NCI-H2029 (cell line): ENCODE measurements around the gene USP20.
"Not testable (repeated sequence)": the region's sequence is repeated elsewhere in the genome, so short reads cannot be mapped to it uniquely, and the experiment has no call there.

Source experiments
- DNase-seq: peaks from one replicate; lab custom pipeline; 2025; lab: John Stamatoyannopoulos, UW

Gene USP20

DNA sequence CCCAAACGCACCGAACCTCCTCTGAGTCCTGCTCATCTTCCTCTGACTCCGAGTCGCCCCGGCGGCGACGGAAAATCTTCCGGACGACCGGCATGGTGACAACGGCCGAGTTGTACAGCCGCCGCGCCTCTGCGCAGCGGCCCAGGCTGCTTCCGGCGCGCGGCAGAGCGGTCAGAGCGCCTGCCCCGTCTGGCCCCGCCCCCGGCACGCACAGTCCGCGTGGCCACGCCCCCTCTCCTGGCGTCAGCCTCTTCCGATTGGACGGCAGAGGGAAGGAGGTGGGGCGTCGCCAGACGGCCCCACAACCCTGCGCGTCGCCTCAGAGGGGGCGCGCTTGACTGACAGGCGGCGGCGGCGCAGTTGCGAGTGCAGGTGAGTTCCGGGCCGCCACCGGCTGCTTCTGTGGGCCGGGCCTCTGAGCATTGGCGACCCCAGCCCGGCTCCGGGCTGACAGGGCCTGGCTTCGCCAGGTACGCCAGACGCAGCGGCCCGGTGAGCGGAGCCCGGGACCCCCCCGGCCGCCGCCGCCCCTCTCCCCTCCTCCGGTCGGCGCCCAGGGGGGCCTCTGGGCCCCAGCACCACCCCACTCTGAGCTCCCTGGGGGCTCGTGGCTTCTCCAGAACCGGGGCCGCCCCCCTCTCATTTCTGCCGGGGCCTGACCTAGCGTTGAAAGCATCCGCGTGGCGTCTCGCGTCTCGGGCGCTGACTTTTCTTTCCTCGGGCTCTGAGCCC lies at the start of gene USP20, which contains the start of gene C9orf78:
TSS of gene USP20 (plus strand) at position 331 of the 732 bp plus-strand sequence. CDS start 17,098 bp downstream, outside the sequence.
TSS of gene C9orf78 (minus strand) at position 148 of the 732 bp plus-strand sequence. CDS start at position 94, 54 bp downstream.
- DNase-seq: peak; percentile 97

DNA sequence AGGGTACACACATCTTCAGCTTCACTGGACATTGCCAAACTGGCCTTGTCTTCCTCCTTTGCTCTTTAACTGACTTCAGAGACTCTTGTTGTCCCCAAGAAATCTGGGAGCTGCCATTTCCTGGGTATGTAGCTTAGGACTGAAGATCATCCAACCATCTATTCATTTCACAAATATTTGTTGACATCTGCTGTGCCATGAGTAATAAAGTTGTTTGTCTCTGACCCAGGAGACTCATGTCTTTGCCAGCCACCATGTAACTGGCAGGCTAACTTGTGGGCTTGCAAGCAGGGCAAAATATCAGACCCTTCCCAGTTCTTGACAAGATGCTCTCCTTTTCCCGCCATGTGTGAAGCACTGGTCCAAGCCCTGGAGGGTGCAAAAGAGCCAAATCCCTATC lies 49.4 kb upstream of the USP20 start:
- no peak for DNase-seq

DNA sequence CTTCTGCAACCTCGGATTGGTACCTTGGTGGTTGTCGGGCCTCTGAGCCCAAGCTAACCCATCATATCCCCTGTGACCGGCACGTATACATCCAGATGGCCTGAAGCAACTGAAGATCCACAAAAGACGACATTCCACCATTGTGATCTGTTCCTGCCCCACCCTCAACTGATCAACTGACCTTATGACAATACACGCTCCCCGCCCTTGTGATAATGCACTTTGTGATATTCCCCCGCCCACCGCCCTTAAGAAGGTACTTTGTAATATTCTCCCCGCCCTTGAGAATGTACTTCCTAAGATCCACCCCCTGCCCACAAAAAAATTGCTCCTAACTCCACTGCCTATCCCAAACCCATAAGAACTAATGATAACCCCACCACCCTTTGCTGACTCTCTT lies 48.8 kb upstream of the USP20 start:
- DNase-seq: no peak

DNA sequence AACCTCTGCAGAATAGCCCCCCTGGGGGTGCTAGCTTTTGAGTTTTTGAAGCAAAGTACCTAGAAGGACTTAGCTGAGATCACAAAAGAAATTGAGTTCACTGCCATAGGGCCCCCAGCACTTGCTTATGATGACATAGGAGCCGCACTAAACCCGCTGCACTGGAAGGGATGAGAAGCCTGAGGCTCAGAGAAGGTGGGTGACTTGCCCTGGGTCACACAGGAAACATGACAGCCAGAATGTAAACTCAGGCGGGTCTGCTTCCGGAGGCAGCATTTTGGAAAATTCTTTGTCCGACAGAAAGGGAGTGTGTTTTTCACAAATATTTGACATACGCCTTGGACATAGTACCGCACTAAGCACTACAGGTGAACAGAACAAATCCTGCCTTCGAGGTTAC lies 40.7 kb upstream of the USP20 start:
- DNase-seq: no peak

DNA sequence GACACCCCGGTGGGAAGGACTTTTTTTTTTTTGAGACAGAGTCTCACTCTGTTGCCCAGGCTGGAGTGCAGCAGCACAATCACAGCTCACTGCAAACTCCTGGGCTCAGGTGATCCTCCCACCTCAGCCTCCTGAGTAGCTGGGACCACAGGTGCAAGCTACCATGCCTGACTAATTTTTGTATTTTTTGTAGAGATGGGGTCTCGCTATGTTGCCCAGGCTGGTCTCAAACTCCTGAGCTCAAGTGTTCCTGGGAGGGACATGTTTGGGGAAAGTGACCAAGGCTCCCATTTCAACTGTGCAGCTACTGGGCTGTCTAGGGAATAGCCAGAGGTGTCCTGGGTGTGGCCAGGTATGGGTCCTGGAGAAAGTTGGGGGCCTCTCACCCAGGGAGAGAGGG lies 39.2 kb upstream of the USP20 start:
- not testable (repeated sequence) for DNase-seq

DNA sequence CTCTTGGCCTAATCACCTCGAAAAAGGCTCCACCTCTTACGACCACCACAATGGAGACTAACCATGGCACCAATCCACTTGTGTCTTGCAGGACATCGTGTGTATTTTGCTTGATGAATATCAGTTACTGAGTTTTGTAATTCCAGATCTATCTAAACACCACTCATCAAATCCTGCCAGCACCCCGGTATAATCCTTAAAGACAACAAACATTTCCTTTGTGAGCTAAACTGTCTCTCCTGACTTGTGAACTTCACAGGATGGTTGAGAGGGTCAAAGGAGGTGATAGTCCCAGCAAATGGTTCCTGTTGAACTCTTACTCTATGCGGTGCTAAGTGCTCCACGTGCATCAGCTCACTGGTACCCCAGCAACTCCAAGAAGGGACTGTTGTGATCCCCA lies 36.3 kb upstream of the USP20 start:
- DNase-seq: no peak

DNA sequence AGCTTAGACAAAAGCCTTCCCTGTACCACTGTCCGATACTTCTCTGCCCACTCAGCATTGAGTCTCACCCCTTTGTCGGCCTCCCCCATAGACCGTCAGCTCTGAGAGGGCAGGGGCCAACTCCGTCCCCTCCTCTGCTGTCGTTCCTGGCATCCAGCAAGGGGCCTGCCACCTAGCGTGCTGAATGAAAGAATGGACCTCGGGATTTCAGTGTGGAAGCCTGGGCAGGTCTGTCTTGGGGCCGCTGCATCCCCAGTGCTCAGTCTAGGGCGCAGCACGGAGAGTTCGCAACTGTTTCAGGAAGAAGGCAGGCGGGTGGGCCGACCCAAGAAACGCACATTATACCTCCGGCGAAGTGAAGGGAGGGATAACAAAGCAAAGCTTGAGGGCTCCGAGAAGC lies 33.8 kb upstream of the USP20 start:
- DNase-seq: no peak

DNA sequence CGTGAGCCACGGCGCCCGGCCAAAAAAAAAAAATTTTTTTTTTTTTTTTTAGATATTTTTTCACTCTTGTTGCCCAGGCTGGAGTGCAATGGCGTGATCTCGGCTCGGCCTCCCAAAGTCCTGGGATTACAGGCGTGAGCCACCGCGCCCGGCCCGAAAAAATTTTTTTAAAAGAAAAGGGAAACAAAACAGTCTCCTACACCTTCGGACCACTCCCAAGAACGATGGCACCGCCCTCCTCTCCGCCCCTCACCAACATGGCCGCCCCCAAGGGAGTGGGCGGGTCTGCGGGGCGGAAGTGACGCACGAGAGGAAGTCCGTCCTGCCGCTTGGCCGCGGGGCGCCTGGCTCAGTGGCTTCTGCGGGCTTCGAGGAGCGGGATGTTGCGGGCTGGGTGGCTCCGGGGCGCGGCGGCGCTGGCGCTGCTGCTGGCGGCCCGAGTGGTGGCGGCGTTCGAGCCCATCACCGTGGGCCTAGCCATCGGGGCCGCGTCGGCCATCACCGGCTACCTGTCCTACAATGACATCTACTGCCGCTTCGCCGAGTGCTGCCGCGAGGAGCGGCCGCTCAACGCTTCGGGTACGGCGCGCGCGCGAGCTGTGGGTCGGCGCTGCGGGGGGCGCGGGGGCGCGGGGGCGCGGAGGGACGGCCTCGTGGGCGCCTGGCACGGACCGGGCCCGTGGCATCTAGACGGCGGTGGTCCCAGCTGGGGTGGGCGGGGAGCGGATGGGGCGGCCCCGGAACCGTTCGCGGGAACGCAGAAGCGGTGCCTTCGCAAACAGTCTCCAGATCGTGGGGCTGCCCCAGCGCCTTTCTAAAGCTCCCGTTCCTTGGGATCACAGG lies 32.2 kb upstream of the USP20 start, which contains the start of gene TOR1B:
TSS of gene TOR1B (plus strand) at position 352 of the 843 bp plus-strand sequence. CDS start at position 381, 29 bp downstream.
- DNase-seq: peak; percentile 88

DNA sequence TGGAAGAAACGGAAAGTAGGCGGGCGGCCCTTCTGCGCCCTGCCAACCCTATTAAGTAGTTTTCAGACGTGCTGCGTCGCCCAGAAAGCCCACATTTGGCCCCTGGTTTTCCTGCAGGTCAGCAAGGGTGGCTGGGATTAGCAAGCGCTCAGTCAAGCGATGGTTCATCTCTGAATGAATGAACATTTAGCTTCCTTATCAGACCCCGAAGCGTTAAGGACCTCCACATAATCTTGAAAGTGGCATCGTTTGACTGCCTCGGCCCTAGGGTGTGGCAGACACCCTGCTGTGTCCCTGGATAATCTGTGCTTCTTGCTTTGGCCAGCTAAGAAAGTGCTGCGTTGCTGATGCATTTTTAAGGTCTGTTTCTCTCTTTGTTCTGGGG lies 31.6 kb upstream of the USP20 start:
- no peak for DNase-seq

DNA sequence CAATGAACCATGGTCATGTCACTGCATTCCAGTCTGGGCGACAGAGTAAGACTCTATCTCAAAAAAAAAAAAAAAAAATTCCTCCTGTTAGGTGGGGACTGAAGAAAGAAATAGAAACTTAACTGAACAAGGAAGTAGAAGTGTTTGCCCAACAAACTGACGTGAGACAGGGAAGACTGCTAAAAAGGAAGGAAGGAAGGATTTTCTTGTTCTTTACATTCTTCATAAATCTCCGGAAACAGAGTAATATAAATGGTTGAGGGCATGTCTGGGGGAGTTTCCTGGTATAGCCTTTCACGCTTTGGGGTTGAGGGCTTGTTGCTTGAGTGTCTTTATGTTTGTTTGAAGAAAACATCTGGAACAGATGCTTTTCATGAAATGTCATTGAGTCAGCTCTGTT lies 29.2 kb upstream of the USP20 start:
- no peak for DNase-seq

DNA sequence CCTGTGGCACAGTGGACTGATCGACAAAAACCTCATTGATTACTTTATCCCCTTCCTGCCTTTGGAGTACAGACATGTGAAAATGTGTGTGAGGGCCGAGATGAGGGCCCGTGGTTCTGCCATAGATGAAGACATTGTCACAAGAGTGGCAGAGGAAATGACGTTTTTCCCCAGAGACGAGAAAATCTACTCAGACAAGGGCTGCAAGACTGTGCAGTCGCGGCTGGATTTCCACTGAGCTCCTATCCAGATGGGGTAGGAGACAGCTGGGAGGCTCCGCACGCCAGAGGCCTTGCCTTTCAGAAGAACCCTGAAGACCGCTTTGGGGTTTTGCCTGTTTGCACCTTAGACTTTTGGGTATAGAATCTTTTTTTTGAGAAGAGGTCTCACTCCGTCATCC lies 25.9 kb upstream of the USP20 start:
- no peak for DNase-seq

DNA sequence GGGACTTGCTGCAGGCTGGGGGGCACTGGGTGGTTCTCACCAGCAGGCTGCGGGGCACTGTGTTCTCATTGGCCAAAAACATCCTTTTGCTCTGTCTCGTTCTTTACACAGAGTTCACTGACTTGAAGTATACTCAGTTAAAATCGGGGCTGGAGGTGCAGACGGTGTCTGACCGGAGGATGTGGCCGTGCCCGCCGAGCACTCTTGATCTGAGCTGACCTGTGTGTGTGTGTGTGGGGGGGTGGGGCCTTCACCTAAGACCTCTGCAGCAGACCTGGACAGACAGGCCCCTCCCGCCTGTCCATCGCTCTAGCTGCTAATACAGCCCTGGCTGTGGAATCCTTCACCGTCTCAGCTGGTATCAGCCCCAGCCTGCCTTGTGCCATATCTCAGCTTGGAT lies 25.1 kb upstream of the USP20 start:
- DNase-seq: no peak

DNA sequence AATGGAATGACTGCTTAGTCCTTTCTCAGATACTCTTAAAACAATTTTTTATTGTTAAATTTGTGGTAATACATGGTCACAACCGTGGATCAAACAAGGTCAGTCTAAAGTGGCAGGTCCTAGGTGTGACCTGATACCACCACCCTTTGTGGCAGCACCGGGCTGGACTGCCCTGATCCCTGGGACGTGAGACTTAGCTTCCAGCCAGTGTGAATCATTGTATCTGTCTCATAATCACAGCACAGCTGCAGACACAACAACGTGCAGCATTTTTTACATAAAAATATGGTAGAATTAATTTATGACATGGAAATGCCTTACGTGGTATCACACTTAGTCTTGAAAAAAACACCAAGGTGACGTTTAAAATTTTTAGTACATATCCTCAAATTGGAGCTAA lies 24.5 kb upstream of the USP20 start:
- no peak for DNase-seq

DNA sequence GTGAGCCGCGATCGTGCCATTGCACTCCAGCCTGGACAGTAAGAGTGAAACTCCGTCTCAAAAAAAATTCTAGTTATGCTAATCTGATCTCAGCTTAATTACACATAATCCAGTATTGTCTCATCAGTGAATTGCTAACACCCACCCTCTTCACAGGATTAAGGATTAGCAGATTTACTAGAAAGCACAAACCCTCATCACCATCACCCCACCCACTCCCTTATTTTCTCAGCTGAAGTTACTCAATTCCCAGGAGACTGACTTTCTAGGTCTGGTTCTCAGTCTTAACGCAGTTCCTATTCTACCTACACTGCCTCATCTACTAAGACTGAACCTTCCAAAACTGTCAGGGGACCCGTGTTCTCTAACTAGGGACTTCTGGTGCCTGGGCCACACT lies 23.3 kb upstream of the USP20 start:
- DNase-seq: no peak

DNA sequence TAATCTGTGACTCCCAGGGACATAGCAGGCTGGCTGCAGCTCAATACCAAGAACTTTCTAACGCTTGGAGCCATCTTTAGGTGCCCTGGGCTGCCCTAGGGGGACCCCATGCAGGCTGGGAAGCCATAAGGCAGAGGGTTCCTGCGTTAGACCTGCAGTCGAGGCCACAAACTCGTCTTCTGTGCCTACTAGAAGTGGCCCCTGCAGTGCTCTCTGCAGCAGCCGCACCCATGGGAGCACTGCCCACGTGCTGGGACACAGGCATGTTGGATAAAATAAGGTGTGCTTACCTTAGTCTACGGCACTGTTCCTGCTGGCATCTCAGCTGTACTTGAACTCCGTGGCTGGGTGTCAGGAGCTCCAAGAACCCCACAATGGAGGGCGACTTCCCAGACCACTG lies 22.9 kb upstream of the USP20 start:
- no peak for DNase-seq

DNA sequence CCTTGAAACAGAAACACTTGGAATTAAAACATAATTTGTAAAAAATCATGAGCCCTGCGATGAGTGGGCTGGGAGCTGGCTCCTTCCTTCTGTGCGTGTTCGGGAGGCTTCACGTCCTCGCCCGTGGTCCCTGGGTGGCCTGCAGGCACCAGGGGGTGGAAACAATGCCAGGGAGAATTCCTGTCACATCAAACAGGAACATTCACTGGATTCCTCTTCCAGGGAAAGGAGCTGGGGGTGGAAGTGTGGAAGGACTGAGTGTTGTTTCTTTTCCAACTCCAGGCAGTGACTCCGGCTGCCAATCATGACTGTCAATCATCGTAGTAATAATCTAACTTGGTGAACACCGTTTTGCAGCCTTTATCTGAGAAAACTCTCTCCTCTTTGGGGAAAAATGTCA lies 21.6 kb upstream of the USP20 start:
- no peak for DNase-seq

DNA sequence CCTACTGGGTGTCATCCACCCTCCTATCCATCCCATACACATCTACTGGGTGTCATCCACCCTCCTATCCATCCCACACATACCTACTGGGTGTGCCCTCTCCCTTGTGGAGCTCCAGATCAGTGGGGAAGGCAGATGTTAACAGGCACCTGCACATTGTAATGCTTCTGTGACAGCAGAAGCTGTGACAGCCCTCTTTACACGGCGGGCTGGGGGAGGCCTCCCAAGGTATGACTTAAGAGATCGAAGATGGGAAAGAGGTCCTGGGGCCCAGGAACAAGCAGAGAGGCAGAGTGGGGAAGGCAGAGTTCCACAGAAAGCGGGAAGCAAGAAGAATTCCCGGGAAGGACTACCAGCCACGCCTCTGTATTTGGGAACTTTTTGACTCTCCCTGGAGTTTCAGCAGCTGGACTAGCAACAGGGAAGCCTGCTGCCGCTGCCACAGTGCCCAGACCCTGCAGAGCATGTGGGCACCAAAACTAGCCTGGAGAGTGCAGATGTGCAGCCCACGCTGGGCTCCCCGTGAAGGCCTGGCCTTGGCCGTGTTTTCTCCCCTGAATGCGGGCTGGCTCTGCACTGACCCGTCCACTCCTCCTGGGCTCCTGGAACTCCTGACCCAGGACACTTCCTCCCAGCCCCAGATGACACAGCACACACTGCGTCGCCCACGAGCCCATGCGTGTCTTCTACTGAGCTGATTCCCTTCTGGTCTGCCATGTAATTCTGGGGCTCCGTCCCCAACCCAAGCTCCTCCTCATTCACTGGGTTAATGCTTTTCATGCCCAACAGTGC lies 20.6 kb upstream of the USP20 start:
- no peak for DNase-seq

DNA sequence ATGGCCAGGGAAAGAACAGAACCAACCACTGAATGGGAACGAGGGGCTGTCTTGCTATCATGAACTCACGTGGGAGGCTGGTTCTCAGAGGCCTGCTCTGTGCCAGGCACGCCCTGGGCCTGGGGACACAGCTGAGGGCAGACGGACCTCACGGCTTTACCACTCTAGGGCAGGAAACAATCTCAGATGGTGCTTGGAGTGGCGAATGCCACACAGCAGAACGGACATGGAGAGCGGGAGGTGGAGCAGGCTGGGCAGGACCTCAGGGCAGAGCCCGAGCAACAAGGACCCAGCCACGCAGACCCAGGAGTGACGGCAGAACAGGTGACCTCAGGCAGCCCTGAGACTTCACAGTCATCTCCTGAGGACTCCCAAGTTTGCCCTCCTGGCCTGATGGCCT lies 20.0 kb upstream of the USP20 start:
- no peak for DNase-seq

DNA sequence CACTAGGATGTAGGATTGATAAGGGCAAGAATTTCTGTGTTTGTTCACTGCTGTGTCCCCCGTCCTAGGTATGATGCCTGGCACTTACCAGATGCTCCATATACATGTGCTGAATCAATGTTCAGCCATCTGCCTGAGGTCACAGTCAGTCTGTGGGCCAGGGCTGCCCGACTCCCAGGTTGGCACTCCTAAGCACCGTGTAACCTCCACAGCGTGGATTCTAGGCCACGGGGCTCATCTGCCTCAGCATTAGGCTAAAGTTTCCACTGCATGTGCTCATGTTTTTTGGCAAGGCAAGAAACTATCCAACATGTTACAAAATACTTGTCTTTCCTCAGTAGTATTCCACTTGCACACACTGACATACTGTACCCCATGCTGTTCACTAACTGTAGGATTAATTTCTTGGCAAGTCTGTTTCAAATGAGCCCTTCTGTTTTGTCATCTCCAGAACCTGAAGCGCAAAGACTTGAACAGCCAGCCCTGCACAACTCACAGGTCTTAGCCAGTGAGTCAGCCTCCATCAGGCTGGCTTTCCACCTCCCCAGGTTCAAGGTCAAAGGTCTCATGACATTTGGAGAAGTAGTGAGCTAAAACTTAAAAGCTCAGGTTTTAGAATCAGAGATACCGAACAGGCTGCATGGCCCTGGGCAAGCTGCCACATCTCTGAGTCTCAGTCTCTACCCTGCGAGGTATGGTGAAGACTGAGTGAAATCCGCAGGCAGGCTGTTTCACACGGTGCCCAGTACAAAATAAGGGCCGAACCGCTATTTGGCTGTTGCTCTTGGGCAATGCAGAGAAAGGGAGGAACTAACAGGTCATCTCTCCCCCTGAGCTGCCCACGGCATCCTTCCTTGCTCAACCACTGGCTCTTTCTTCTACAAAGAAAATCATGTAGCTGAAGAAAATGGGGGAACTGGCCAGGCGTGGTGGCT lies 18.5 kb upstream of the USP20 start:
- DNase-seq: no peak

DNA sequence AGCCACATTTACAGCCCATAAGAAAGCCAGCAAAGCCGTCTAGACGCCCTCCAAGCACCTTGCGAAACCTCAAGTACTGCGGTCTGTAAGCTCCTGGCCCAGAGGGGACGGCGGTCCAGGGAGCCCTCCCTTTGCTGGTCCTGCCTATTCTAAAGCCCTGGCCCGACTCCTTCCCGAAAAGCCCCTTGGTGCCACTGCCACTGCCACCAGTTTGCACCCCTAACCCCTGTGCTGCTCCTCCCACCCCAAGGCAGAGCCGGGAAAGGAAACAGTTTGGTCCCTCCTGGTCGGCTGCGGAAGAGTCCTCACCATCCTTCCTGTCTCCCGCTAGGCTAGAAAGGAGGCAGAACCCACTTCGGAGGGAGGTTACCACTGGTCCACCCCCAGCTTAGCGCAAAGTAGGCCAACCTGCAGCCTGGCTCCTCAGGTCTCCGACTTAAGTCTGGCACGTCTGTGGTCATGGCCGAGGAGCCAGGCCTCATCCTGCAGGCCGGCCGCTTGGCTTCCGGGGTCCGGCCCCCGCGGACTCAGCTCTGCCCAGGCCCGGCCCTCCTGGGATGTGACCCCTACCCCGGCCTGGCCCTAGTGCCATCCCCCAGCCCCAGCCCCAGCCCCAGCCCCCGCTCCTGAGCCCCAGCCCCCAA lies 12.2 kb upstream of the USP20 start:
- DNase-seq: no peak

DNA sequence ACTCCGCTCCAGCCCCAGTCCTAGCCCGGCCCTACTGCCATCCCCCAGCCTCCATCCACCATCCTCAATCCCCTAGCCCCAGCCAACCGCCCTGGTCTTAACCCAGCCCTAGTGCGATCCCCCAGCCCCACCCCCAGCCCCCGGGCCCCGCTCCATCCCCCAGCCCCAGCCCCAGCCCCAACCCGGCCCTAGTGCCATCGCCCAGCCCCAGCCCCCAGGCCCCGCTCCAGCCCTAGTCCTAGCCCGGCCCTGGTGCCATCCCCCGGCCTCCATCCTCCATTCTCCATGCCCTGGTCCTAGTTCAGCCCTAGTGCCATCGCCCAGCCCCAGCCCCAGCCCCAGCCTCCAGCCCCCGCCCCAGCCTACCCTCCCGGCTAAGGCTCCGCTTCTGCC lies 11.7 kb upstream of the USP20 start:
- DNase-seq: no peak
